NOMO-1 (cell line): ENCODE data around the gene SORCS2.
A peak's percentile ranks its signal among the peaks of the same experiment; 100 is the strongest.

ENCODE experiments used
- DNase-seq, 2 experiments: peaks; one replicate each; lab custom pipeline; 2025; ENCODE audit not compliant: unreplicated experiment in 2 of 2; lab: John Stamatoyannopoulos, UW

The SORCS2 gene

GRCh38 chr4:7661846-7662506, 469.6 kb downstream of the SORCS2 start:
- no peak for DNase-seq

GRCh38 chr4:7662507-7662846, 470.1 kb downstream of the SORCS2 start:
- DNase-seq: no peak

GRCh38 chr4:7663075-7663541, 470.8 kb downstream of the SORCS2 start:
- no peak for DNase-seq

GRCh38 chr4:7664106-7664505, 471.8 kb downstream of the SORCS2 start:
- DNase-seq: no peak

- DNase-seq: no peak
Observed at GRCh38 chr4:7665321-7665720, 473.0 kb downstream of the SORCS2 start.

- no peak for DNase-seq
Observed at GRCh38 chr4:7666011-7666410, 473.7 kb downstream of the SORCS2 start.

GRCh38 chr4:7666744-7667143, 474.4 kb downstream of the SORCS2 start:
- no peak for DNase-seq

GRCh38 chr4:7668271-7668670, 475.9 kb downstream of the SORCS2 start:
- DNase-seq: no peak

- DNase-seq: no peak
Observed at GRCh38 chr4:7668826-7669225, 476.5 kb downstream of the SORCS2 start.

GRCh38 chr4:7672601-7673000, 480.3 kb downstream of the SORCS2 start:
- peak; percentile 12 to 63 for DNase-seq

- peak; percentile 65 to 94 for DNase-seq
Observed at GRCh38 chr4:7673121-7673520, 480.8 kb downstream of the SORCS2 start.

GRCh38 chr4:7674706-7675105, 482.4 kb downstream of the SORCS2 start:
- no peak for DNase-seq

GRCh38 chr4:7675136-7675535, 482.8 kb downstream of the SORCS2 start:
- DNase-seq: no peak

GRCh38 chr4:7675612-7676320, 483.4 kb downstream of the SORCS2 start:
- DNase-seq: no peak

- no peak for DNase-seq
Observed at GRCh38 chr4:7676398-7676922, 484.1 kb downstream of the SORCS2 start.

GRCh38 chr4:7677086-7677485, 484.7 kb downstream of the SORCS2 start:
- no peak for DNase-seq

GRCh38 chr4:7677799-7678301, 485.5 kb downstream of the SORCS2 start:
- DNase-seq: no peak

GRCh38 chr4:7678318-7678852, 486.0 kb downstream of the SORCS2 start:
- no peak for DNase-seq

GRCh38 chr4:7679406-7680040, 487.2 kb downstream of the SORCS2 start:
- DNase-seq: no peak

GRCh38 chr4:7680106-7680505, 487.8 kb downstream of the SORCS2 start:
- DNase-seq: no peak

- no peak for DNase-seq
Observed at GRCh38 chr4:7680731-7681130, 488.4 kb downstream of the SORCS2 start.
